CD4-positive, alpha-beta T cell treated with Interleukin-2 at 100 ng/mL for 4 hours (primary cell): ENCODE measurements around the gene NPC1L1.

Experiments
- DNase-seq: peaks from one replicate; pipeline ENCODE4 v3.0.0-alpha.2; 2020; ENCODE audit warnings: low spot score

Gene NPC1L1

DNA sequence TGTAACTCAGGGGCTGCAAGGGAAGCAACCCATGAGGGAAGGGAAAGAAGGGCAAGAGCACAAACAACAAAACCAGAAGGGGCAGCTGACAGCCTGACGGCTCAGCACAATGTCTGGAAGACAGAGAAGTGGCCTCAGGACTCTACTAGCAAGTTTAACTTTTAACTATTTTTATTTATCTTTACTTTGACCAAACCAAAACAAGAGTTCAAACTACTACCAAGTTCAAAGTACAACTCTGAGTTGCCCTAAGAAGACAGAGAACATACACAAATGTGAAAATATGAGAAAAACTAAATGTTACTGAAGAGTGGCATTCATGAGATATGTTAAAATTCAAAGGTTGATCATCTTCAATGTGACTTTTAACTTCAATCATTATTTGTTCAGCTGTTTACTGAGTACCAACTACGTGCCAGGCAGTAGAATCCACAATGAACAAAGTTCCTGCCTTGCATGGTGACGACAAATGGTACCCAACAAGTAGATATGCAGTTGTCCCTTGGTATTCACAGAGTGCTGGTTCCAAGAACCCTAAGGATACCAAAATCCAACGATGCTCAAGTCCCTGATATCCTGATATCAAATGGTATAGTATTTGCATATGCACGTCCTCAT lies 70.4 kb downstream of the NPC1L1 start:
- no peak for DNase-seq

DNA sequence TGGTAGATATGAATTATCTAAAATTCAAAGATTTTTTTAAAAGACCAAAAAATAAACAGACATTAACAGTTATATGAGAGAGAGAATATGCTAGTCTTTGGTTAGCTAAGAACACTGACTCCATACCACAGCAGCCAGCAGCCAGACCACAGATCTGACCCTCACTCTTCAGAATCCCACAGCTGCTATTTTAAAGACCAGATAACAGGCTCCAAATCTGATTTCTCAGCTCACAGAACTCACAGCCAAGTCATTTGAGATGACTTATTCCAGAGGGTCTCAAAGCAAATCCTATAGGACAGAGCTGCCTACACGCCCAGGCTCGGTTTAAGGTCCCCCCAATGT lies 71.0 kb downstream of the NPC1L1 start:
- DNase-seq = no peak

DNA sequence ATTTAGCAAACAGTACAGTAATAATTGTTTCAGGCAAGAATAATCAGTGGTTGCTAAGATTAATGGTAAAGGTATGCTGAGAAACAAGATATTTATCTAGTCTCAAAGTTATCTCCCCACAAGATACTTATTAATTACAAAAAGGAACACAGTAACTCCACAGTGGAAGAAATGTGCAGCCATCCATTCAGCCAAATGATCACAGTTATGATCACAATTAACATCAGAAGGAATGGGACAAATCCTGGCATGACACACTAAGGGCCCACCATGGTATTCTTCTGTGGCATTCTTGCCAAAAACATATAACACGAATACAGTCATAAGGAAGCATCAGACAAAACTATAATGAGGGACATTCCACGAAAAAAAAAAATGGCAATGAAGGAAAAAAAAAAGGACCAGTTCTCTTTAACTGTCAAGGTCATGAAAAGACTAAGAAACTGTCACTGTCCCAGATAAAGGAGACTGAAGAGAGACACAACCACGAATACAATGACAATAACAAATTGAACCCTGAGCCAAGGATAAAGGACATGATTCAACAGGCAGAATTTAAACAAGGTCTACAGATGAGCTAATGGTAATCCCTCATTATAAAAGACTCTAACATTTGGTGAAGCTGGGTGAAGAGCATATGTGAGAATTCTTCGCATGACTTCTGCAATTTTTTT lies 71.5 kb downstream of the NPC1L1 start:
- DNase-seq = no peak

DNA sequence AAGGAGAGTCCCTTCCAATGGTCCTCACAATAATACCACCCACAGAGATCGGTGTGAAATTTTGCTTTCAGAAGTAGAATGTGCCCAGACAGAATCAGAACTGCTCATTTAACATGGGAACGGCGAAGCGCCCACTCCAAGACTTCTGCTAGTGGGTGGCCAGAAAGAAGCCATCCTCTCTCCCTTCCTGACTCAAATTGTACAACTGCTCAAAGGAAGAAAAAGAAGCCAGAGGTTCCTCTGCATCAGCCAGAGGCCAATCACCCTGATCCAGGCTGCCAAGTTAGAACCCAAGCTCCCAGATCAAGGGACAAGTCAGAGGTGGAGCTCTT lies 73.9 kb downstream of the NPC1L1 start:
- DNase-seq = no peak

DNA sequence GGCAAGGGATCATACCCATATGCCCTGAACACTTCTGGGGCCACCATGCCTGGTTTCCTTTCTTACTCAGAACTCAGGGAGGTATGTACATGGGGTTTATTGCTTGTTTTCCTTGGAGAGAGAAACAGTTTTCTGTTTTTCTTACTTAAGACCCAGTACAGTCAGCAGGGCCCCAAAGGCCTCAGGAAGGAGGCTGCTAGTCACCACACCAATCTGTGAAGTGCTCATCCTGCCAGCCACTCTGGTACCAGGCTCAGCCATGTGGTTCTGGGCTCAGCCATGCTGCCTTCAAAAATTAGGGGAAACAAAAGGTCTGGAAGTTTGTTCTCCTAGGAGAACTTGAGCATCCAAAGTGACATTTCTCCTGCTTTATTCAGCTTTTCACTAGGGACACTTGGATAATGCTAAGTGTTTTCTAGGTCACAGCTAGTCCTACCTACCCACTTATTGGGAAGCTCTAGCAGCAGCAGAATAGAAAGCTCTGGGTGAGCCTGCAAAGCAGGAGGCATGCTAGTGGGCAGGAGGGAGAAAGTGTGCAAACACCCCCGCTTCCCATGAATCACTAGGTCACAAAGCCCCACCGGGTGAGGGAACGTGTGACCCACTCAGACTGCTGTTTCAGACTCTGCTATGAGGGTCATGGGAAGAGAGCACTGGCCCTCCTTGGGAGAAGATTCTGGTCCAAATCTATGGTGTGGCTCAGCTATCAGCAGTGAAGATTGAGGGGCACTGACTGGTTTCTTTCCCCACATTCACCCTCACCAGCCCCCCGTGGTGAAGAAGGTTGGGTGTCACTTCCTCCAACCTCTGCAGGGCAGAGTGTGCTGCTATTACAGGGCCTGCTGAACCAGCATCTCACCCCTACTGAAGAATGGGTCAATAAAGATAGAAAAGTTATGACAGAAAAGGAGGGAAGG lies 74.6 kb downstream of the NPC1L1 start:
- DNase-seq = no peak

DNA sequence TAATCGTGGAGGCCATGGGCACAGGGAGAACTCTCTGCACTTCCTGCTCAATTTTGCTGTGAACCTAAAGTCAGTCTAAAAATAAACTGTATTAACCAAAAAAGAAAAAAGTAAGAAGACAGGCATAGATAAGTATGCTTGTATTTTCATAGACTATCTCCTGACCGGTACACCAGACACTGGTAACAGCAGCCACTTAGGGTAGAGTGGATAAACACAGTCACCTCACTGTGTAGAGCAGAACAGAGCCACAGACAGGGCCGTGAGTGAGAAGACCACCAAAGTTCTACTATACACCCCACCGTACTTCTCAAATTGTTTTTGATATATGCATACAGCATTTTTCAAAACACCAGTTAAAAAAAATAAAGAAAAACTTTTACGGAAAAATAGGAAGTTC lies 75.6 kb downstream of the NPC1L1 start:
- DNase-seq = no peak

DNA sequence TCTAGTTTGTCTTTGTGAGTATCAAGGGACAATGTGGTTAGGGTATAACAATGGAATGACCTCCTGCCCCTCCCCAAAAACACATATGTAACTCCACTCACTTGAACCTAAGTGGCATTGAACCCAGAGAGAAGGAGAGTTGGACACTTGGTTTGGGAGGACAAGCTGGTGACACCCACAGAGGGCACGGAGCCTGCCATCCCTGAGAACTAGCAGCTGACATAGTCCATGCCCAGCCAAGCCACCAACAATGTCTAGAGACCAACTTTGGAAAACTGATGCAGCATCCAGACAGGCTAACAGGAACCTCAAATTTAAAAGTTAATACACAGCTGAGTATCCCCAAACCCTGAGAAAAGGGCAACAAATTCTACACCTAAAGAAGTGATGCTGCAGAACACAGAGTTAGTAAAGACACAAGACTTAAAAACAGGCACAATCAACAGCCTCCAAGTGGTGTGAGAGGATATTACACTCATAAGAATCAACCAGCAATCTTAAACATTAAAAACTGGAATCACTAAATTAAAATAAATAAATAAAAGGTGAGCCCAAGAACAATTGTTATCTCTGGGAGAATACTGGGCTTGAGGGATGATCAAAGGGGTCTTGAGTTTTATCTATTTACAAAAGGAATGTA lies 77.8 kb downstream of the NPC1L1 start:
- DNase-seq = no peak
